ENCODE data around the gene TGFBRAP1. TPM values are rescaled to one million over a fixed set of nuclear protein-coding genes. Genes with fewer than 3 reads are reported as not detected.

TGFBRAP1 gene
- total RNA-seq, 4 donors from 2014 or later: 21.0 to 38.7 (median 24.2) TPM

DNA sequence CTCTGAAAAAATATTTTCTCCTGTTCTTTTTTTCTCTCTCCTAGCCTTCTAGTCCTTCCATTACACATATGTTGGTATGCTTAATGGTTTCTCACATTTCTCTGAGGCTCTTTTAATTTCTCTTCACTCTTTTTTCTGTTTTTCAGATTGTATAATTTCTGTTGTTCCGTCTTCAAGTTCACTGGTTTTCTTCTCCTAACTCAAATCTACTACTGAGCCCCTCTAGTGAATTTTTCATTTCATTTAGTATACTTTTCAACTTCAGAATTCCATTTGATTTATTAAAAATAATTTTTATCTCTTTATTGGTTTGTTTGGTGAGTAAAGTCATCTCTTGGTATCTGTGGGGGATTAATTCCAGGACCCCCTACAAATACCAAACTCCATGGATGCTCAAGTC lies 27.6 kb upstream of the TGFBRAP1 start:
- Histone ChIP-seq H3K4me1 (no peaks in the 10 kb centered on the region), H3K4me3 (no peak overlapping the region), H3K36me3 (no peaks in the 10 kb centered on the region), H3K27ac (no peak overlapping the region), H3K27me3 (no peaks in the 10 kb centered on the region), H3K9me3 (peaks cover 0 to 7% of the 10 kb centered on the region in 2 donors)
- DNase-seq: no peak
- intact Hi-C loops (cut with DNase I; ENCODE audit: low total_unique reads): no loop called here
- TF ChIP-seq POLR2A (IDR thresholded peaks at IDR 0.05) (no peak), CTCF (IDR thresholded peaks at IDR 0.05) (no peak)

DNA sequence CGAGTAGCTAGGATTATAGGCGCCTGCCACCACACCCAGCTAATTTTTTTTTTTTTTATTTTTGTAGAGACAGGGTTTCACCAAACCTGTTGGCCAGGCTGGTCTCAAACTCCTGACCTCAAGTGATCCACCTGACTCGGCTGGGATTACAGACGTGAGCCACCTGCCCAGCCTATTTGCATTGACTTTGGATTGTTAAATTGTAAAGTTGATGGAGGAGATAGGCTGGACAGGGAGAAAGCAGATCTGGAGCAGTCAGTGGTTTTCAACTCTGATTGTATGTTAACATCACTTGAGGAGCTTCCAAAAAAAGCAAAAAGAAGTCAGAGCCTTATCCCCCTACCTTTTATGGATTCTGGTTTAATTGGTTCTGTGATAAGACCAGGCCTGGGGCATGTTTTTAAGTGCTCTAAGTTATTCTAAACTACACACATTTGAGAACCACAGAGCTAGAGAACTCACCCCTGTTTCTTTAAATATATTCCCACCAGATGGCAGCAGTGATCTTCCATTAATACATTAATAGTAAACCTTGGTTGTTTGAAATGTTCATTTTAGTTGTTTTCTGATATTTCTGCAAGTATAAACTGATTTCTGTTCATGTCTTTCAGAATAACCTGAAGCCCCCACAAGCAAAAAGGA lies 15.3 kb upstream of the TGFBRAP1 start:
- no peaks in the 10 kb centered on the region for H3K27me3 ChIP-seq

DNA sequence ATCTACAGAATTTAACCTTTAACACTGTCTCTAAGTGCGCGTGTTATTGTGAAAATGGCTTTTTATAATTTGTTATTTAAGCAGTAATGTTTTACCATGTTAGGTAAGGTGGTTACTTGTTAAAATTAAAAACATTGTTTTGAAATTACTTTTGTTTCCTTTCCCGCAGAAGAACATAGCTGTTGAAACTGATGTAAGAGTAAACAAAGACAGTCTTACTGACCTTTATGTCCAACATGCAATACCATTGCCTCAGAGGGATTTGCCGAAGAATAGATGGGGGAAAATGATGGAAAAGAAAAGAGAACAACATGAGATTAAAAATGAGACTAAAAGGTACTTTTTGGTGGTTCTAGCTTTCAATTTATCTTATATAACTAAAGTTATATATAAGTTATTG lies 9.9 kb upstream of the TGFBRAP1 start:
- H3K9me3 ChIP-seq: no peaks in the 10 kb centered on the region

More for the DNA sequence above, 15.3 kb upstream of the TGFBRAP1 start:
- Histone ChIP-seq H3K4me1 (no peaks in the 10 kb centered on the region), H3K9me3 (no peaks in the 10 kb centered on the region), H3K36me3 (no peaks in the 10 kb centered on the region), H3K4me3 (no peak overlapping the region), H3K27ac (no peak overlapping the region)
- intact Hi-C loops (cut with DNase I; ENCODE audit: low total_unique reads): no loop called here
- TF ChIP-seq CTCF (IDR thresholded peaks at IDR 0.05): peak in 3 of 4 experiments; percentile 26 to 38 (median 30)
- TF ChIP-seq POLR2A (IDR thresholded peaks at IDR 0.05): no peak
- DNase-seq: no peak

DNA sequence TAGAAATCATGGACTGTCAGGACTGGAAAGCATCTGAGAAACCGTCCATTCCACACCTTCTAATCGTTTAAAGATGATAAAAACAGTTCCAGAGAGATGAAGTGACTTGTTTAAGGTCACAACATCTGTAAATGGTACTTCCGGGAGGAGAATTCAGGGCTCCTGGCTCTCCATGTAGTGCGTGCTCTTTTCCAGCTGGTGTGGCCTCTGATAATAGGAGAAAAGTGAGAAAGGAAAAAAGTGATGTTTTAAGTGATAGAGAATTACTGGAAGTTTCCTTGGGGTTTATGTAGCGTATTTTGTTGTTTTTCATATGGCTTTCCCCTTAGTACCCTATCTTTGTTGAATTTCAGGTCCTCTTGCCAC lies 8.5 kb upstream of the TGFBRAP1 start:
- intact Hi-C loops (cut with DNase I; ENCODE audit: low total_unique reads): no loop called here
- H3K4me3 ChIP-seq: peak overlapping the region; percentile 78 to 87
- TF ChIP-seq CTCF (IDR thresholded peaks at IDR 0.05): no peak
- no peak for TF ChIP-seq POLR2A (IDR thresholded peaks at IDR 0.05)

More for the DNA sequence above, 9.9 kb upstream of the TGFBRAP1 start:
- Histone ChIP-seq H3K36me3 (no peaks in the 10 kb centered on the region), H3K4me3 (no peak overlapping the region), H3K27ac (no peak overlapping the region), H3K4me1 (peaks cover 0 to 9% of the 10 kb centered on the region in 2 donors), H3K27me3 (no peaks in the 10 kb centered on the region)
- DNase-seq: no peak
- intact Hi-C loops (cut with DNase I; ENCODE audit: low total_unique reads): no loop called here
- no peak for TF ChIP-seq CTCF (IDR thresholded peaks at IDR 0.05)
- TF ChIP-seq POLR2A (IDR thresholded peaks at IDR 0.05): no peak

DNA sequence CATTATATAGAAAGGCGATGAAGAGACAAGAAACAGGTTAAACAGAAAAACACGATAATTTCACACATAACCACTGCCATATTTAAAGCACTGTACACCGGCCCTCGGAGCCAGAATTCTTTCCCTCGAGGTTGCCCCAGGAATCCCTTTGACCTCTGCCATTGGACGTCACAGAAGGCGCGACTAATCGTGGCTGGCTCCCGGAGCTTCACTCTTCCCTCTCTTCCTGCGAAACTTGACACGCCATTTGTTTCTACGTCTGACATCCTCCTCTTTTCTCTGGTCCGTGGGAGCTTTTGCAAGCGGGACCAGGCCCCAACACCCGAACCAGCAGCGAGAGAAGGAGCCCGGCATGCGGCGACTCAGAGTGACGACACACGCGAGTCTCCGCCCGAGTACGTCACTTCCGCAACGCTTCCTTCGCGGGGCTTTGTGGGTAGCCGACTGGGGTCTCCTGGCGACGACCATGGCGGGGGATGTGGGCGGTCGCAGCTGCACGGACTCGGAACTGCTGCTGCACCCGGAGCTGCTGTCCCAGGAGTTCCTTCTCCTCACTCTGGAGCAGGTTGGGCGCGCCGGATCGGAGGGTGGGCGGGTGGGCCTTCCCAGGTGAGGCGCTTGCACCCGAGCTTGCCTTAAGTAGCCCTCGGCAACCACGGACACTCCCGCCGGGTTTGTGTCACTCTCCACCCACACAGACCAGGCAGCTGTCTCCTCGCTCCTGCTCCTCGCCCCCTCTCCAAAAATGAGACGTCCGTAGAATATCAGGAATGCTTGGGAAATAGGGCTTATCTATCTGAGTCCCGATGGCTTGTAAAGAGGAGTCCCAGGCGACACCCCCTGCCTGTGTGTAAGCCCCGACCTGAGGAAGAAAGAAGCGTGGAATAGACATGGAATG lies 7.8 kb upstream of the TGFBRAP1 start, which contains the start of gene C2orf49:
TSS of gene C2orf49 (plus strand) at position 419 of the 898 bp plus-strand sequence. CDS start at position 467, 48 bp downstream.
- intact Hi-C loops (cut with DNase I; ENCODE audit: low total_unique reads): no loop called here
- TF ChIP-seq CTCF (IDR thresholded peaks at IDR 0.05) (no peak), POLR2A (IDR thresholded peaks at IDR 0.05) (peak in 1 of 2 donors; percentile 40)
- Histone ChIP-seq H3K9me3 (no peaks in the 10 kb centered on the region), H3K27me3 (no peaks in the 10 kb centered on the region), H3K4me1 (peaks cover 0 to 9% of the 10 kb centered on the region in 2 donors), H3K27ac (peak within 1 kb of the TSS; percentile 94 to 95), H3K36me3 (no peaks in the 10 kb centered on the region), H3K4me3 (peak within 1 kb of the TSS; percentile 78 to 87)
- peak; percentile 85 to 87 for DNase-seq

More for the DNA sequence above, 8.5 kb upstream of the TGFBRAP1 start:
- no peaks in the 10 kb centered on the region for H3K9me3 ChIP-seq
- H3K36me3 ChIP-seq: no peaks in the 10 kb centered on the region
- peak overlapping the region; percentile 94 to 95 for H3K27ac ChIP-seq
- H3K4me1 ChIP-seq: peaks cover 0 to 9% of the 10 kb centered on the region in 2 donors
- no peak for DNase-seq
- no peaks in the 10 kb centered on the region for H3K27me3 ChIP-seq

Data from uterus (tissue), 4 donors.